Measurements from ENCODE around the gene XRRA1. TPM values are rescaled to one million over a fixed set of nuclear protein-coding genes. Genes with fewer than 3 reads are reported as not detected.

XRRA1 gene
- total RNA-seq, 1 experiment from 2014 or later: 29.5 TPM

- no TSS peak for BruUV-seq (replicated peaks)
- H3K4me2 ChIP-seq: no peak overlapping the region
- H3K36me3 ChIP-seq (ENCODE audit: low read depth): no peaks in the 10 kb centered on the region; the same call in 1 of the 2 replicates
- H3K9me3 ChIP-seq (ENCODE audit: insufficient read depth, low read depth): no peaks in the 10 kb centered on the region
- H4K20me1 ChIP-seq (ENCODE audit: insufficient read depth): no peaks in the 10 kb centered on the region; the same call in 1 of the 2 replicates
- ChIA-PET POLR2A (ENCODE audit: unreplicated experiment) (no interaction called here), CTCF (no interaction called here)
- no peaks in the 10 kb centered on the region for H3K9me2 ChIP-seq (ENCODE audit: insufficient read depth)
- no peak overlapping the region for H3K27ac ChIP-seq
- no peak overlapping the region for H2AFZ ChIP-seq
- H3F3A ChIP-seq (ENCODE audit: insufficient read depth, low read depth): no peaks in the 10 kb centered on the region
- no peaks in the 10 kb centered on the region for H3K27me3 ChIP-seq (ENCODE audit: insufficient read depth, low read depth)
- no peaks in the 10 kb centered on the region for H3K4me1 ChIP-seq (replicated peaks; ENCODE audit: insufficient read depth)
- intact Hi-C loops (cut with micrococcal nuclease; ENCODE audit: unreplicated experiment): no loop called here
- TF ChIP-seq, protein P1, sequence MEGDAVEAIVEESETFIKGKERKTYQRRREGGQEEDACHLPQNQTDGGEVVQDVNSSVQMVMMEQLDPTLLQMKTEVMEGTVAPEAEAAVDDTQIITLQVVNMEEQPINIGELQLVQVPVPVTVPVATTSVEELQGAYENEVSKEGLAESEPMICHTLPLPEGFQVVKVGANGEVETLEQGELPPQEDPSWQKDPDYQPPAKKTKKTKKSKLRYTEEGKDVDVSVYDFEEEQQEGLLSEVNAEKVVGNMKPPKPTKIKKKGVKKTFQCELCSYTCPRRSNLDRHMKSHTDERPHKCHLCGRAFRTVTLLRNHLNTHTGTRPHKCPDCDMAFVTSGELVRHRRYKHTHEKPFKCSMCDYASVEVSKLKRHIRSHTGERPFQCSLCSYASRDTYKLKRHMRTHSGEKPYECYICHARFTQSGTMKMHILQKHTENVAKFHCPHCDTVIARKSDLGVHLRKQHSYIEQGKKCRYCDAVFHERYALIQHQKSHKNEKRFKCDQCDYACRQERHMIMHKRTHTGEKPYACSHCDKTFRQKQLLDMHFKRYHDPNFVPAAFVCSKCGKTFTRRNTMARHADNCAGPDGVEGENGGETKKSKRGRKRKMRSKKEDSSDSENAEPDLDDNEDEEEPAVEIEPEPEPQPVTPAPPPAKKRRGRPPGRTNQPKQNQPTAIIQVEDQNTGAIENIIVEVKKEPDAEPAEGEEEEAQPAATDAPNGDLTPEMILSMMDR (conservative IDR thresholded peaks at IDR 0.05): no peak
- no peak for TF ChIP-seq EZH2 (IDR thresholded peaks at IDR 0.05; ENCODE audit: low read depth)
- DNase-seq: no peak
- H3K79me2 ChIP-seq (ENCODE audit: low read depth): no peaks in the 10 kb centered on the region
- H3K4me3 ChIP-seq: no peak overlapping the region
These were observed 99.1 kb downstream of the XRRA1 start for GRCh38 chr11:74849525-74850391.

- H3K36me3 ChIP-seq (ENCODE audit: low read depth): no peaks in the 10 kb centered on the region; the same call in 1 of the 2 replicates
- CTCF ChIA-PET: no interaction called here
These were observed 101.0 kb downstream of the XRRA1 start for GRCh38 chr11:74847895-74848294.

DNA sequence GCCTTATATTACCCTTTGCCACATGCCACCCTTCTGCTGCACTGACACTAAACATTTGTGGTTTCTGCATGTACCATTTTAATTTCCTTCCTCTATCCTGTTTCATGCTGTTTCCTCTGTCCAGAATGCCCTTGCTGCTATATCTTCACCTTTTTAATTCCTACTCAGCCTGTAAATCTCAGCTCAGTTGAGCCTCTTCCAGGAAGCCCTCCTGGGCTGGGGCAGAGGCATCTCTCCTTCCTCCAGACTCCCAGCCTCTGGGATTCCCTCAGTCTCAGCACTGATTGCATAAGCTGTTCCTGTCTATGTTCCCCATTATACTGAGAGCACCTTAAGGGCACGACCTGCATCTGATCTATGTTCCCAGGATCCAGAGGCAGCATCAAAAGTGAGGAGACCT lies 101.5 kb downstream of the XRRA1 start:
- Histone ChIP-seq H2AFZ (no peak overlapping the region), H3F3A (ENCODE audit: insufficient read depth, low read depth) (no peaks in the 10 kb centered on the region), H3K36me3 (ENCODE audit: low read depth) (no peaks in the 10 kb centered on the region; the same call in 1 of the 2 replicates), H4K20me1 (ENCODE audit: insufficient read depth) (no peaks in the 10 kb centered on the region; the same call in 1 of the 2 replicates), H3K9me3 (ENCODE audit: insufficient read depth, low read depth) (no peaks in the 10 kb centered on the region), H3K27me3 (ENCODE audit: insufficient read depth, low read depth) (no peaks in the 10 kb centered on the region), H3K9me2 (ENCODE audit: insufficient read depth) (no peaks in the 10 kb centered on the region), H3K79me2 (ENCODE audit: low read depth) (no peaks in the 10 kb centered on the region), H3K27ac (no peak overlapping the region), H3K4me3 (no peak overlapping the region), H3K4me1 (replicated peaks; ENCODE audit: insufficient read depth) (no peaks in the 10 kb centered on the region), H3K4me2 (no peak overlapping the region)
- ChIA-PET POLR2A (ENCODE audit: unreplicated experiment) (no interaction called here), CTCF (interaction anchor here (0.6 kb wide), 2 partner anchors 70 to 77 kb away, joined by 3 to 4 read pairs; no protein-coding TSS in a partner anchor)
- TF ChIP-seq, protein P1 (conservative IDR thresholded peaks at IDR 0.05): no peak
- no peak for TF ChIP-seq EZH2 (IDR thresholded peaks at IDR 0.05; ENCODE audit: low read depth)
- no peak for DNase-seq
- BruUV-seq (replicated peaks): no TSS peak
- intact Hi-C loops (cut with micrococcal nuclease; ENCODE audit: unreplicated experiment): no loop called here

More at GRCh38 chr11:74847895-74848294, 101.0 kb downstream of the XRRA1 start:
- no peak for TF ChIP-seq EZH2 (IDR thresholded peaks at IDR 0.05; ENCODE audit: low read depth)
- Histone ChIP-seq H3F3A (ENCODE audit: insufficient read depth, low read depth) (no peaks in the 10 kb centered on the region), H3K9me2 (ENCODE audit: insufficient read depth) (no peaks in the 10 kb centered on the region), H3K9me3 (ENCODE audit: insufficient read depth, low read depth) (no peaks in the 10 kb centered on the region), H3K79me2 (ENCODE audit: low read depth) (no peaks in the 10 kb centered on the region), H3K4me1 (replicated peaks; ENCODE audit: insufficient read depth) (no peaks in the 10 kb centered on the region), H3K27me3 (ENCODE audit: insufficient read depth, low read depth) (no peaks in the 10 kb centered on the region), H4K20me1 (ENCODE audit: insufficient read depth) (no peaks in the 10 kb centered on the region; the same call in 1 of the 2 replicates), H3K4me2 (no peak overlapping the region), H2AFZ (no peak overlapping the region), H3K4me3 (no peak overlapping the region), H3K27ac (no peak overlapping the region)
- intact Hi-C loops (cut with micrococcal nuclease; ENCODE audit: unreplicated experiment): no loop called here
- no peak for DNase-seq
- BruUV-seq (replicated peaks): no TSS peak
- POLR2A ChIA-PET (ENCODE audit: unreplicated experiment): no interaction called here

Measured in PC-9 (cell line).